Muscle of back (tissue), 11 donors: ENCODE data around the gene SGCE. TPM values are rescaled to one million over a fixed set of nuclear protein-coding genes. Genes with fewer than 3 reads are reported as not detected.
A peak's percentile ranks its signal among the peaks of the same experiment; 100 is the strongest.

Source experiments
- DNase-seq, 3 donors: peaks; one replicate each; pipeline versions ENCODE4 v3.0.0 to v3.0.0-alpha.2; 2013
- polyA plus RNA-seq, 10 donors: library from polyadenylated mRNA; unstranded; fragments of 120-200 nt; gene quantifications; one replicate each; pipeline ENCODE4 v1.2.1, GENCODE V29; 2013; ENCODE audit not compliant: insufficient read length in 10 of 10

The SGCE gene
- polyA plus RNA-seq, 10 donors, result 125 to 174 (median 149) TPM

GRCh38 chr7:94665426-94665825 lies 9.5 kb upstream of the SGCE start:
- DNase-seq, result no peak

GRCh38 chr7:94664023-94664422 lies 8.1 kb upstream of the SGCE start:
- no peak for DNase-seq

GRCh38 chr7:94662548-94662947 lies 6.6 kb upstream of the SGCE start:
- DNase-seq, result no peak

- DNase-seq, result no peak
These were observed 4.1 kb upstream of the SGCE start for GRCh38 chr7:94660006-94660405.

GRCh38 chr7:94658826-94659225 lies 2.9 kb upstream of the SGCE start:
- peak in 1 of 3 donors; percentile 46 for DNase-seq

- DNase-seq, result peak; percentile 90 to 96 (median 92)
These were observed 2.1 kb upstream of the SGCE start for GRCh38 chr7:94657771-94658693.

GRCh38 chr7:94656925-94657731 lies 1.2 kb upstream of the SGCE start:
- peak in 2 of 3 donors; percentile 33 to 80 for DNase-seq

GRCh38 chr7:94656658-94656924 lies 658 bp upstream of the SGCE start:
- DNase-seq, result peak in 1 of 3 donors; percentile 28

- peak; percentile 75 to 93 (median 84) for DNase-seq
These were observed 646 bp downstream of the SGCE start for GRCh38 chr7:94655126-94655847.

- no peak for DNase-seq
These were observed 1.2 kb downstream of the SGCE start for GRCh38 chr7:94654783-94655125.

GRCh38 chr7:94650147-94651051 lies 5.5 kb downstream of the SGCE start:
- DNase-seq, result peak in 2 of 3 donors; percentile 30 to 57

- DNase-seq, result peak in 2 of 3 donors; percentile 77 to 89
These were observed 6.5 kb downstream of the SGCE start for GRCh38 chr7:94649450-94649849.

- DNase-seq, result no peak
These were observed 7.2 kb downstream of the SGCE start for GRCh38 chr7:94648731-94649130.

GRCh38 chr7:94647295-94647694 lies 8.6 kb downstream of the SGCE start:
- DNase-seq, result no peak

GRCh38 chr7:94643771-94644545 lies 12.0 kb downstream of the SGCE start:
- no peak for DNase-seq

- no peak for DNase-seq
These were observed 12.9 kb downstream of the SGCE start for GRCh38 chr7:94642838-94643653.

- DNase-seq, result no peak
These were observed 16.5 kb downstream of the SGCE start for GRCh38 chr7:94639384-94639783.

GRCh38 chr7:94635687-94636086 lies 20.2 kb downstream of the SGCE start:
- DNase-seq, result no peak

GRCh38 chr7:94634502-94634901 lies 21.4 kb downstream of the SGCE start:
- DNase-seq, result peak in 1 of 3 donors; percentile 32

GRCh38 chr7:94633687-94634086 lies 22.2 kb downstream of the SGCE start:
- DNase-seq, result peak in 2 of 3 donors; percentile 16 to 54
